Measurements from ENCODE around the gene PLEK. TPM values are rescaled to one million over a fixed set of nuclear protein-coding genes. Genes with fewer than 3 reads are reported as not detected.

Gene PLEK
- polyA plus RNA-seq, 1 donor from 2014 or later = 0.07 TPM

DNA sequence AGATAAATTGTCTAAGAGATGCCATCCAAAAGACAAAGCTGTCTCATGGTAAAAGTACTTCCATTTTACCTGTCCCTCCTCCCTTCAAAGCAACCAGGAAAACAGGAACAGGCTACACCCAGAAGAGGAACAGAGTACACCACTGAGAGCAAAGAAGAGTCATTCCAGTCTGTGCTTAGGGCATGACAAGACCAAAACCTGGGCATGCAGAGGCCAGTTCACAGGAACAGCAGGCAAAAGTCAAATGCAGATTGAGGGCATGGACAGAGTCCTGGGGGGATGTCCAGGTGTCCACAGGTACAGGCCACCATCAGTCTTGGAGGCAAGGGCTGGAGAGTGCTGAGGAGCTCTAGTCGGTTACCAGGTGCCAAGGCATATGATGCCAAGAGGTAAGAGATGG lies 23.7 kb downstream of the PLEK start:
- H3F3A ChIP-seq (ENCODE audit: insufficient read depth, low read length, poor library complexity, severe bottlenecking) = no peaks in the 10 kb centered on the region
- H3K4me2 ChIP-seq (ENCODE audit: low read length) = no peak overlapping the region
- no peaks in the 10 kb centered on the region for H3K9me2 ChIP-seq (ENCODE audit: insufficient read depth, low read length)
- no peaks in the 10 kb centered on the region for H3K9me3 ChIP-seq (ENCODE audit: low read length)
- H3K4me3 ChIP-seq (ENCODE audit: low read length) = no peak overlapping the region
- no peaks in the 10 kb centered on the region for H4K20me1 ChIP-seq (ENCODE audit: insufficient read depth)
- TF ChIP-seq, protein P1, sequence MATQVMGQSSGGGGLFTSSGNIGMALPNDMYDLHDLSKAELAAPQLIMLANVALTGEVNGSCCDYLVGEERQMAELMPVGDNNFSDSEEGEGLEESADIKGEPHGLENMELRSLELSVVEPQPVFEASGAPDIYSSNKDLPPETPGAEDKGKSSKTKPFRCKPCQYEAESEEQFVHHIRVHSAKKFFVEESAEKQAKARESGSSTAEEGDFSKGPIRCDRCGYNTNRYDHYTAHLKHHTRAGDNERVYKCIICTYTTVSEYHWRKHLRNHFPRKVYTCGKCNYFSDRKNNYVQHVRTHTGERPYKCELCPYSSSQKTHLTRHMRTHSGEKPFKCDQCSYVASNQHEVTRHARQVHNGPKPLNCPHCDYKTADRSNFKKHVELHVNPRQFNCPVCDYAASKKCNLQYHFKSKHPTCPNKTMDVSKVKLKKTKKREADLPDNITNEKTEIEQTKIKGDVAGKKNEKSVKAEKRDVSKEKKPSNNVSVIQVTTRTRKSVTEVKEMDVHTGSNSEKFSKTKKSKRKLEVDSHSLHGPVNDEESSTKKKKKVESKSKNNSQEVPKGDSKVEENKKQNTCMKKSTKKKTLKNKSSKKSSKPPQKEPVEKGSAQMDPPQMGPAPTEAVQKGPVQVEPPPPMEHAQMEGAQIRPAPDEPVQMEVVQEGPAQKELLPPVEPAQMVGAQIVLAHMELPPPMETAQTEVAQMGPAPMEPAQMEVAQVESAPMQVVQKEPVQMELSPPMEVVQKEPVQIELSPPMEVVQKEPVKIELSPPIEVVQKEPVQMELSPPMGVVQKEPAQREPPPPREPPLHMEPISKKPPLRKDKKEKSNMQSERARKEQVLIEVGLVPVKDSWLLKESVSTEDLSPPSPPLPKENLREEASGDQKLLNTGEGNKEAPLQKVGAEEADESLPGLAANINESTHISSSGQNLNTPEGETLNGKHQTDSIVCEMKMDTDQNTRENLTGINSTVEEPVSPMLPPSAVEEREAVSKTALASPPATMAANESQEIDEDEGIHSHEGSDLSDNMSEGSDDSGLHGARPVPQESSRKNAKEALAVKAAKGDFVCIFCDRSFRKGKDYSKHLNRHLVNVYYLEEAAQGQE (IDR thresholded peaks at IDR 0.05; ENCODE audit: borderline replicate concordance) = no peak
- TF ChIP-seq EP300 (conservative IDR thresholded peaks at IDR 0.05; ENCODE audit: poor library complexity, severe bottlenecking) (no peak), SMC3 (conservative IDR thresholded peaks at IDR 0.05; ENCODE audit: poor library complexity) (no peak), POLR2AphosphoS5 (IDR thresholded peaks at IDR 0.05) (no peak), MXI1 (conservative IDR thresholded peaks at IDR 0.05; ENCODE audit: poor library complexity, severe bottlenecking) (no peak), TAF1 (IDR thresholded peaks at IDR 0.05; ENCODE audit: low read depth) (no peak), EZH2 (IDR thresholded peaks at IDR 0.05; ENCODE audit: borderline replicate concordance, insufficient read depth, low read length, poor library complexity, severe bottlenecking) (no peak), RAD21 (conservative IDR thresholded peaks at IDR 0.05) (no peak)
- TF ChIP-seq, protein P2, sequence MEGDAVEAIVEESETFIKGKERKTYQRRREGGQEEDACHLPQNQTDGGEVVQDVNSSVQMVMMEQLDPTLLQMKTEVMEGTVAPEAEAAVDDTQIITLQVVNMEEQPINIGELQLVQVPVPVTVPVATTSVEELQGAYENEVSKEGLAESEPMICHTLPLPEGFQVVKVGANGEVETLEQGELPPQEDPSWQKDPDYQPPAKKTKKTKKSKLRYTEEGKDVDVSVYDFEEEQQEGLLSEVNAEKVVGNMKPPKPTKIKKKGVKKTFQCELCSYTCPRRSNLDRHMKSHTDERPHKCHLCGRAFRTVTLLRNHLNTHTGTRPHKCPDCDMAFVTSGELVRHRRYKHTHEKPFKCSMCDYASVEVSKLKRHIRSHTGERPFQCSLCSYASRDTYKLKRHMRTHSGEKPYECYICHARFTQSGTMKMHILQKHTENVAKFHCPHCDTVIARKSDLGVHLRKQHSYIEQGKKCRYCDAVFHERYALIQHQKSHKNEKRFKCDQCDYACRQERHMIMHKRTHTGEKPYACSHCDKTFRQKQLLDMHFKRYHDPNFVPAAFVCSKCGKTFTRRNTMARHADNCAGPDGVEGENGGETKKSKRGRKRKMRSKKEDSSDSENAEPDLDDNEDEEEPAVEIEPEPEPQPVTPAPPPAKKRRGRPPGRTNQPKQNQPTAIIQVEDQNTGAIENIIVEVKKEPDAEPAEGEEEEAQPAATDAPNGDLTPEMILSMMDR (IDR thresholded peaks at IDR 0.05; ENCODE audit: poor library complexity, severe bottlenecking) = no peak
- H3K36me3 ChIP-seq (ENCODE audit: insufficient read depth, low read length) = no peaks in the 10 kb centered on the region
- no peak overlapping the region for H3K9ac ChIP-seq (ENCODE audit: low read length)
- no peaks in the 10 kb centered on the region for H3K27me3 ChIP-seq (ENCODE audit: insufficient read depth, low read depth, low read length)
- H3K79me2 ChIP-seq (replicated peaks; ENCODE audit: insufficient read depth, low read length) = no peaks in the 10 kb centered on the region
- no peak overlapping the region for H2AFZ ChIP-seq (ENCODE audit: low read depth, low read length)
- no peak overlapping the region for H3K27ac ChIP-seq (ENCODE audit: low read length)

DNA sequence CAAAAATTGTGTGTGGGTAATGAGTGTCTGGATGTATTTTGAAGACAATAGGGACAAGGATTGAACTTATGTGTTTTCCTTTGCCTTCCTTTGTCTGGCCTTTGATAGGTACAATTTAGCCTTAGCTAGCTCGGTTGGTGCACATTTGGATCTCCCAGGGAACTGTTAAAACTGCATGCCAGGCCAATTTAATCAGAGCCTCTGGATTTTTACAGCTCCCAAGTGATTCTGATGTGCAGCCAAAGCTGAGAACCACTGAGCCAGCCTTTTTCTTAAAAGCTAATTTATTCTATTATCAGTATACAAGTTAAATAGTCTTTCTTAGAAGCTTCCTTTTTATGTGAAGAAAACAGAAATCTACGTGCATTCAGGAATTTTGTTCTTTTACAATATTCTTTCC lies 25.0 kb downstream of the PLEK start:
- no peak overlapping the region for H3K4me2 ChIP-seq (ENCODE audit: low read length)
- no peaks in the 10 kb centered on the region for H3F3A ChIP-seq (ENCODE audit: insufficient read depth, low read length, poor library complexity, severe bottlenecking)
- H3K27me3 ChIP-seq (ENCODE audit: insufficient read depth, low read depth, low read length) = no peaks in the 10 kb centered on the region
- no peak overlapping the region for H3K4me3 ChIP-seq (ENCODE audit: low read length)
- TF ChIP-seq POLR2AphosphoS5 (IDR thresholded peaks at IDR 0.05) = no peak
- TF ChIP-seq, protein P2 (IDR thresholded peaks at IDR 0.05; ENCODE audit: poor library complexity, severe bottlenecking) = no peak
- TF ChIP-seq EZH2 (IDR thresholded peaks at IDR 0.05; ENCODE audit: borderline replicate concordance, insufficient read depth, low read length, poor library complexity, severe bottlenecking) = no peak
- TF ChIP-seq, protein P1 (IDR thresholded peaks at IDR 0.05; ENCODE audit: borderline replicate concordance) = no peak
- TF ChIP-seq SMC3 (conservative IDR thresholded peaks at IDR 0.05; ENCODE audit: poor library complexity) = no peak
- TF ChIP-seq TAF1 (IDR thresholded peaks at IDR 0.05; ENCODE audit: low read depth) = no peak
- TF ChIP-seq EP300 (conservative IDR thresholded peaks at IDR 0.05; ENCODE audit: poor library complexity, severe bottlenecking) = no peak
- no peak for TF ChIP-seq RAD21 (conservative IDR thresholded peaks at IDR 0.05)
- no peak for TF ChIP-seq MXI1 (conservative IDR thresholded peaks at IDR 0.05; ENCODE audit: poor library complexity, severe bottlenecking)
- H3K79me2 ChIP-seq (replicated peaks; ENCODE audit: insufficient read depth, low read length) = no peaks in the 10 kb centered on the region
- H4K20me1 ChIP-seq (ENCODE audit: insufficient read depth) = no peaks in the 10 kb centered on the region
- H3K9me3 ChIP-seq (ENCODE audit: low read length) = no peaks in the 10 kb centered on the region
- H3K36me3 ChIP-seq (ENCODE audit: insufficient read depth, low read length) = no peaks in the 10 kb centered on the region
- H3K9ac ChIP-seq (ENCODE audit: low read length) = no peak overlapping the region
- H3K27ac ChIP-seq (ENCODE audit: low read length) = no peak overlapping the region
- H3K9me2 ChIP-seq (ENCODE audit: insufficient read depth, low read length) = no peaks in the 10 kb centered on the region
- H2AFZ ChIP-seq (ENCODE audit: low read depth, low read length) = no peak overlapping the region
